Neural cell (in vitro differentiated cells): ENCODE data around the gene LRRC4.

Experiments
- EP300 ChIP-seq: fragments of 450-650 bp; conservative IDR thresholded peaks from 2 replicates; pipeline ENCODE4 v1.6.1; 2014; ENCODE audit warnings: antibody characterized with exemption, mild to moderate bottlenecking, moderate library complexity; ENCODE audit not compliant: poor library complexity, severe bottlenecking
- EZH2 ChIP-seq: fragments of 200-600, 300-800 bp; shearing (Covaris generic), sonication (generic); IDR thresholded peaks from 2 replicates; pipeline ENCODE4 v1.6.1; 2014; ENCODE audit warnings: antibody characterized with exemption, low read length, borderline replicate concordance, mild to moderate bottlenecking; ENCODE audit not compliant: insufficient read depth, poor library complexity, severe bottlenecking
- MXI1 ChIP-seq: fragments of 450-650 bp; conservative IDR thresholded peaks from 2 replicates; pipeline ENCODE4 v1.6.1; 2014; ENCODE audit warnings: antibody characterized with exemption, mild to moderate bottlenecking; ENCODE audit not compliant: poor library complexity, severe bottlenecking
- POLR2AphosphoS5 ChIP-seq: IDR thresholded peaks from 2 replicates; pipeline ENCODE4 v1.6.1; 2012
- RAD21 ChIP-seq: fragments of 450-650 bp; conservative IDR thresholded peaks from 2 replicates; pipeline ENCODE4 v1.6.1; 2014; ENCODE audit warnings: antibody characterized with exemption, mild to moderate bottlenecking, moderate library complexity
- REST ChIP-seq: IDR thresholded peaks from 2 replicates; pipeline ENCODE4 v1.6.1; 2012; ENCODE audit warnings: borderline replicate concordance
- SMC3 ChIP-seq: fragments of 450-650 bp; conservative IDR thresholded peaks from 2 replicates; pipeline ENCODE4 v1.6.1; 2014; ENCODE audit warnings: antibody characterized with exemption, mild to moderate bottlenecking, moderate library complexity; ENCODE audit not compliant: poor library complexity
- TAF1 ChIP-seq: IDR thresholded peaks from 2 replicates; pipeline ENCODE4 v1.6.1; 2012; ENCODE audit warnings: low read depth
- TF ChIP-seq, protein P1 (sequence below): fragments of 450-650 bp; IDR thresholded peaks from 2 replicates; pipeline ENCODE4 v1.5.1; 2014; ENCODE audit warnings: antibody characterized with exemption, mild to moderate bottlenecking, moderate library complexity; ENCODE audit not compliant: poor library complexity, severe bottlenecking

GRCh38 chr7:128068785-128069184, 37.5 kb upstream of the LRRC4 start:
- TF ChIP-seq, protein P1, sequence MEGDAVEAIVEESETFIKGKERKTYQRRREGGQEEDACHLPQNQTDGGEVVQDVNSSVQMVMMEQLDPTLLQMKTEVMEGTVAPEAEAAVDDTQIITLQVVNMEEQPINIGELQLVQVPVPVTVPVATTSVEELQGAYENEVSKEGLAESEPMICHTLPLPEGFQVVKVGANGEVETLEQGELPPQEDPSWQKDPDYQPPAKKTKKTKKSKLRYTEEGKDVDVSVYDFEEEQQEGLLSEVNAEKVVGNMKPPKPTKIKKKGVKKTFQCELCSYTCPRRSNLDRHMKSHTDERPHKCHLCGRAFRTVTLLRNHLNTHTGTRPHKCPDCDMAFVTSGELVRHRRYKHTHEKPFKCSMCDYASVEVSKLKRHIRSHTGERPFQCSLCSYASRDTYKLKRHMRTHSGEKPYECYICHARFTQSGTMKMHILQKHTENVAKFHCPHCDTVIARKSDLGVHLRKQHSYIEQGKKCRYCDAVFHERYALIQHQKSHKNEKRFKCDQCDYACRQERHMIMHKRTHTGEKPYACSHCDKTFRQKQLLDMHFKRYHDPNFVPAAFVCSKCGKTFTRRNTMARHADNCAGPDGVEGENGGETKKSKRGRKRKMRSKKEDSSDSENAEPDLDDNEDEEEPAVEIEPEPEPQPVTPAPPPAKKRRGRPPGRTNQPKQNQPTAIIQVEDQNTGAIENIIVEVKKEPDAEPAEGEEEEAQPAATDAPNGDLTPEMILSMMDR, result no peak
- TF ChIP-seq EZH2 (no peak), SMC3 (no peak), TAF1 (no peak), POLR2AphosphoS5 (no peak), REST (no peak), EP300 (no peak), RAD21 (no peak), MXI1 (no peak)
